ENCODE measurements around the gene HIVEP1.

Gene HIVEP1

GRCh38 chr6:12001706-12002435, 10.2 kb upstream of the HIVEP1 start:
- Histone ChIP-seq H2AFZ (no peak overlapping the region), H3K27ac (no peak overlapping the region), H3K9ac (no peak overlapping the region), H3K36me3 (ENCODE audit: control insufficient read depth, insufficient read depth, low read length) (no peaks in the 10 kb centered on the region), H3K27me3 (ENCODE audit: control insufficient read depth, insufficient read depth, low read length) (no peaks in the 10 kb centered on the region), H3K4me3 (ENCODE audit: low read depth, low read length) (no peak overlapping the region), H3K4me1 (peaks cover 7% of the 10 kb centered on the region), H3K4me2 (ENCODE audit: low read length) (no peak overlapping the region), H3K79me2 (no peaks in the 10 kb centered on the region), H3K9me3 (ENCODE audit: control insufficient read depth, low read length) (no peaks in the 10 kb centered on the region)
- TF ChIP-seq CTCF (IDR thresholded peaks at IDR 0.05) = no peak

GRCh38 chr6:12007473-12007872, 4.6 kb upstream of the HIVEP1 start:
- Histone ChIP-seq H3K79me2 (no peaks in the 10 kb centered on the region), H3K4me2 (ENCODE audit: low read length) (peak overlapping the region; percentile 74), H3K9me3 (ENCODE audit: control insufficient read depth, low read length) (no peaks in the 10 kb centered on the region), H3K4me3 (ENCODE audit: low read depth, low read length) (no peak overlapping the region), H3K4me1 (peaks cover 14% of the 10 kb centered on the region), H3K9ac (no peak overlapping the region), H3K36me3 (ENCODE audit: control insufficient read depth, insufficient read depth, low read length) (no peaks in the 10 kb centered on the region), H2AFZ (peak overlapping the region; percentile 95), H3K27me3 (ENCODE audit: control insufficient read depth, insufficient read depth, low read length) (no peaks in the 10 kb centered on the region), H3K27ac (peak overlapping the region; percentile 99)
- TF ChIP-seq CTCF (IDR thresholded peaks at IDR 0.05) = no peak

GRCh38 chr6:12007887-12008286, 4.2 kb upstream of the HIVEP1 start:
- no peak for TF ChIP-seq CTCF (IDR thresholded peaks at IDR 0.05)
- H3K36me3 ChIP-seq (ENCODE audit: control insufficient read depth, insufficient read depth, low read length) = no peaks in the 10 kb centered on the region
- H3K79me2 ChIP-seq = no peaks in the 10 kb centered on the region
- peak overlapping the region; percentile 81 for H3K9ac ChIP-seq
- H3K27ac ChIP-seq = peak overlapping the region; percentile 99
- H3K4me3 ChIP-seq (ENCODE audit: low read depth, low read length) = peak overlapping the region; percentile 96
- peaks cover 14% of the 10 kb centered on the region for H3K4me1 ChIP-seq
- H3K27me3 ChIP-seq (ENCODE audit: control insufficient read depth, insufficient read depth, low read length) = no peaks in the 10 kb centered on the region
- peak overlapping the region; percentile 95 for H2AFZ ChIP-seq
- H3K4me2 ChIP-seq (ENCODE audit: low read length) = peak overlapping the region; percentile 74
- H3K9me3 ChIP-seq (ENCODE audit: control insufficient read depth, low read length) = no peaks in the 10 kb centered on the region

- Histone ChIP-seq H3K27me3 (ENCODE audit: control insufficient read depth, insufficient read depth, low read length) (no peaks in the 10 kb centered on the region), H3K4me3 (ENCODE audit: low read depth, low read length) (peak overlapping the region; percentile 96), H2AFZ (peak overlapping the region; percentile 95), H3K9ac (peak overlapping the region; percentile 81), H3K36me3 (ENCODE audit: control insufficient read depth, insufficient read depth, low read length) (no peaks in the 10 kb centered on the region), H3K9me3 (ENCODE audit: control insufficient read depth, low read length) (no peaks in the 10 kb centered on the region), H3K27ac (peak overlapping the region; percentile 99), H3K4me2 (ENCODE audit: low read length) (peak overlapping the region; percentile 74), H3K79me2 (no peaks in the 10 kb centered on the region), H3K4me1 (peaks cover 14% of the 10 kb centered on the region)
- no peak for TF ChIP-seq CTCF (IDR thresholded peaks at IDR 0.05)
Measured at GRCh38 chr6:12008366-12009179, 3.5 kb upstream of the HIVEP1 start.
